Measurements from ENCODE around the gene USH1G.
"Not testable (repeated sequence)": the region's sequence is repeated elsewhere in the genome, so short reads cannot be mapped to it uniquely, and the experiment has no call there.

Gene USH1G

GRCh38 chr17:74920642-74921025 lies 2.4 kb downstream of the USH1G start:
- no peak overlapping the region for H3K4me3 ChIP-seq (ENCODE audit: low read depth, low read length)
- TF ChIP-seq CTCF (IDR thresholded peaks at IDR 0.05; ENCODE audit: borderline replicate concordance, insufficient read depth, low read depth, low read length): no peak

GRCh38 chr17:74920306-74920620 lies 2.8 kb downstream of the USH1G start:
- no peak for TF ChIP-seq CTCF (IDR thresholded peaks at IDR 0.05; ENCODE audit: borderline replicate concordance, insufficient read depth, low read depth, low read length)
- H3K4me3 ChIP-seq (ENCODE audit: low read depth, low read length): no peak overlapping the region

GRCh38 chr17:74919440-74920305 lies 3.4 kb downstream of the USH1G start:
- peak; percentile 24; the same call in 1 of the 2 replicates for TF ChIP-seq CTCF (IDR thresholded peaks at IDR 0.05; ENCODE audit: borderline replicate concordance, insufficient read depth, low read depth, low read length)
- no peak overlapping the region for H3K4me3 ChIP-seq (ENCODE audit: low read depth, low read length)

- H3K4me3 ChIP-seq (ENCODE audit: low read depth, low read length): no peak overlapping the region
- TF ChIP-seq CTCF (IDR thresholded peaks at IDR 0.05; ENCODE audit: borderline replicate concordance, insufficient read depth, low read depth, low read length): no peak
These were observed 4.1 kb downstream of the USH1G start for GRCh38 chr17:74918906-74919305.

GRCh38 chr17:74917430-74917829 lies 5.6 kb downstream of the USH1G start:
- TF ChIP-seq CTCF (IDR thresholded peaks at IDR 0.05; ENCODE audit: borderline replicate concordance, insufficient read depth, low read depth, low read length): no peak

GRCh38 chr17:74916851-74917199 lies 6.2 kb downstream of the USH1G start:
- TF ChIP-seq CTCF (IDR thresholded peaks at IDR 0.05; ENCODE audit: borderline replicate concordance, insufficient read depth, low read depth, low read length): no peak
- H3K4me3 ChIP-seq (ENCODE audit: low read depth, low read length): no peak overlapping the region

More at GRCh38 chr17:74917430-74917829, 5.6 kb downstream of the USH1G start:
- no peak overlapping the region for H3K4me3 ChIP-seq (ENCODE audit: low read depth, low read length)

- TF ChIP-seq CTCF (IDR thresholded peaks at IDR 0.05; ENCODE audit: borderline replicate concordance, insufficient read depth, low read depth, low read length): no peak
- no peak overlapping the region for H3K4me3 ChIP-seq (ENCODE audit: low read depth, low read length)
These were observed 6.8 kb downstream of the USH1G start for GRCh38 chr17:74916136-74916850.

- not testable (repeated sequence) for H3K4me3 ChIP-seq (ENCODE audit: low read depth, low read length)
These were observed 11.6 kb downstream of the USH1G start for GRCh38 chr17:74911423-74911822.

GRCh38 chr17:74909097-74909496 lies 14.0 kb downstream of the USH1G start:
- not testable (repeated sequence) for H3K4me3 ChIP-seq (ENCODE audit: low read depth, low read length)

All from GM12875 (cell line).